SK-N-SH (cell line): ENCODE measurements around the gene TSPAN10. TPM values are rescaled to one million over a fixed set of nuclear protein-coding genes. Genes with fewer than 3 reads are reported as not detected.

ENCODE experiments used
- CTCF ChIA-PET: fragments of 300-600, 350-600 bp; formaldehyde crosslinking; extraction: SDS; loops from one replicate; lab custom pipeline; 2021; lab: Yijun Ruan, JAX
- POLR2A ChIA-PET: fragments of 350-600 bp; sonication (Branson Sonifier 250); formaldehyde crosslinking; extraction: SDS; loops from one replicate; lab custom pipeline; 2020; ENCODE audit warnings: antibody characterized with exemption, inconsistent platforms; lab: Yijun Ruan, JAX
- DNase-seq: peaks from one replicate; pipeline ENCODE4 v3.0.0; 2012
- H2AFZ ChIP-seq: fragments of 200-600 bp; sonication (generic); 2 replicates; pipeline ENCODE4 v1.8.1; 2016; ENCODE audit warnings: antibody characterized with exemption, mild to moderate bottlenecking, low read depth
- H3F3A ChIP-seq: fragments of 200-600 bp; sonication (generic); replicated peaks from 2 replicates; pipeline ENCODE3; 2016; ENCODE audit warnings: antibody characterized with exemption, mild to moderate bottlenecking; ENCODE audit not compliant: insufficient read depth
- H3K27ac ChIP-seq, 2 experiments: fragments of 200-500 bp in 1 of 2; fragments of 200-600 bp in 1 of 2; sonication (Bioruptor generic) in 1 of 2; sonication (generic), shearing (Covaris generic) in 1 of 2; 2 replicates each; pipeline versions ENCODE4 v1.5.1 to v1.6.1; 2014 to 2016; ENCODE audit warnings: low read depth in 2 of 2, inconsistent platforms in 1 of 2, low read length in 1 of 2, mild to moderate bottlenecking in 1 of 2, mixed read lengths in 1 of 2
- H3K27me3 ChIP-seq: fragments of 200-600 bp; sonication (generic), shearing (Covaris generic); 2 replicates; pipeline ENCODE4 v1.6.1; 2016; ENCODE audit warnings: mixed run types; ENCODE audit not compliant: insufficient read depth
- H3K36me3 ChIP-seq, 2 experiments: fragments of 200-500 bp in 1 of 2; fragments of 200-600 bp in 1 of 2; sonication (Bioruptor generic) in 1 of 2; sonication (generic) in 1 of 2; replicated peaks in 1 of 2; 2 replicates each; pipeline versions ENCODE3 to v1.5.1; 2014 to 2016; ENCODE audit warnings: low read length in 1 of 2, mild to moderate bottlenecking in 1 of 2; ENCODE audit not compliant: insufficient read depth in 2 of 2, control insufficient read depth in 1 of 2
- H3K4me1 ChIP-seq, 2 experiments: fragments of 200-500 bp in 1 of 2; fragments of 200-600 bp in 1 of 2; sonication (Bioruptor generic) in 1 of 2; sonication (generic), shearing (Covaris generic) in 1 of 2; 2 replicates each; pipeline versions ENCODE4 v1.5.1 to v1.6.1; 2014 to 2016; ENCODE audit warnings: low read depth in 1 of 2, low read length in 1 of 2, mixed run types in 1 of 2; ENCODE audit not compliant: insufficient read depth in 2 of 2, control insufficient read depth in 1 of 2
- H3K4me2 ChIP-seq: fragments of 200-600 bp; sonication (generic), shearing (Covaris generic); 2 replicates; pipeline ENCODE4 v1.6.1; 2017; ENCODE audit warnings: mixed run types
- H3K4me3 ChIP-seq, 2 experiments: fragments of 200-500 bp in 1 of 2; fragments of 200-600 bp in 1 of 2; sonication (Bioruptor generic) in 1 of 2; sonication (generic), shearing (Covaris generic) in 1 of 2; 2 replicates each; pipeline versions ENCODE4 v1.5.1 to v1.8.1; 2014 to 2016; ENCODE audit warnings: low read depth in 2 of 2, inconsistent platforms in 1 of 2, low read length in 1 of 2, mild to moderate bottlenecking in 1 of 2, mixed read lengths in 1 of 2, moderate library complexity in 1 of 2
- H3K79me2 ChIP-seq: fragments of 200-600 bp; sonication (generic); 2 replicates; pipeline ENCODE4 v1.8.1; 2017; ENCODE audit warnings: mild to moderate bottlenecking; ENCODE audit not compliant: insufficient read depth
- H3K9ac ChIP-seq: fragments of 200-600 bp; sonication (generic); 2 replicates; pipeline ENCODE4 v1.6.1; 2017; ENCODE audit warnings: mixed run types
- H3K9me2 ChIP-seq: fragments of 200-600 bp; sonication (generic); 2 replicates; pipeline ENCODE4 v1.6.1; 2017; ENCODE audit warnings: mixed run types
- H3K9me3 ChIP-seq: fragments of 200-600 bp; sonication (generic); 2 replicates; pipeline ENCODE4 v1.6.1; 2017; ENCODE audit warnings: mixed run types, mild to moderate bottlenecking, moderate library complexity
- H4K20me1 ChIP-seq: fragments of 200-600 bp; sonication (generic); 2 replicates; pipeline ENCODE4 v1.6.1; 2017; ENCODE audit warnings: mild to moderate bottlenecking, mixed run types; ENCODE audit not compliant: insufficient read depth
- CHD2 ChIP-seq: fragments of 150-350 bp; IDR thresholded peaks from 2 replicates; pipeline ENCODE4 v1.6.1; 2018; ENCODE audit warnings: low read length; ENCODE audit not compliant: partially characterized antibody
- CTCF ChIP-seq: fragments of 200-600 bp; sonication (generic); IDR thresholded peaks from 2 replicates; pipeline ENCODE4 v1.6.1; 2017; ENCODE audit warnings: antibody characterized with exemption, mild to moderate bottlenecking, moderate library complexity
- FOXJ3 ChIP-seq: sonication (generic); formaldehyde crosslinking; IDR thresholded peaks from 2 replicates; pipeline ENCODE4 v1.5.1; 2020; ENCODE audit warnings: mild to moderate bottlenecking, missing genetic modification reagents
- FOXM1 ChIP-seq: IDR thresholded peaks from 2 replicates; pipeline ENCODE4 v1.4.0; 2012; ENCODE audit warnings: low read depth, mild to moderate bottlenecking
- GABPA ChIP-seq: IDR thresholded peaks from 2 replicates; pipeline ENCODE4 v1.4.0; 2012; ENCODE audit warnings: low read depth, mild to moderate bottlenecking
- MAX ChIP-seq: IDR thresholded peaks from 2 replicates; pipeline ENCODE4 v1.4.0; 2012; ENCODE audit warnings: low read depth
- MEF2A ChIP-seq: IDR thresholded peaks from 2 replicates; pipeline ENCODE4 v1.4.0; 2012; ENCODE audit warnings: low read depth, borderline replicate concordance
- NFIC ChIP-seq: IDR thresholded peaks from 2 replicates; pipeline ENCODE4 v1.4.0; 2012; ENCODE audit warnings: borderline replicate concordance
- NRF1 ChIP-seq: IDR thresholded peaks from 2 replicates; pipeline ENCODE4 v1.6.1; 2012; ENCODE audit warnings: low read depth, mild to moderate bottlenecking, low read length
- PBX3 ChIP-seq: IDR thresholded peaks from 2 replicates; pipeline ENCODE4; 2012
- RAD21 ChIP-seq: IDR thresholded peaks from 2 replicates; pipeline ENCODE4 v1.6.1; 2012; ENCODE audit warnings: mild to moderate bottlenecking, low read length
- RFX5 ChIP-seq: IDR thresholded peaks from 2 replicates; pipeline ENCODE4 v1.6.1; 2012; ENCODE audit warnings: mild to moderate bottlenecking, improper control_type of control experiment, low read length
- SMC3 ChIP-seq: IDR thresholded peaks from 2 replicates; pipeline ENCODE4 v1.6.1; 2012; ENCODE audit warnings: low read depth, low read length, improper control_type of control experiment
- TCF12 ChIP-seq: IDR thresholded peaks from 2 replicates; pipeline ENCODE4 v1.4.0; 2012
- USF1 ChIP-seq: IDR thresholded peaks from 2 replicates; pipeline ENCODE4 v1.4.0; 2012; ENCODE audit warnings: low read depth, borderline replicate concordance
- USF2 ChIP-seq: fragments of 150-350 bp; IDR thresholded peaks from 2 replicates; pipeline ENCODE4 v1.6.1; 2017; ENCODE audit warnings: antibody characterized with exemption, low read length, low read depth, borderline replicate concordance
- ZBTB33 ChIP-seq: IDR thresholded peaks from 2 replicates; pipeline ENCODE4 v1.4.0; 2012; ENCODE audit warnings: low read depth, borderline replicate concordance
- WGBS: methylation state at CpG from one replicate; pipeline ENCODE4 v1.1.6; 2017; ENCODE audit warnings: low lambda C conversion rate; 5-methylcytosine and 5-hydroxymethylcytosine counted together
- polyA plus RNA-seq, 3 experiments: library from polyadenylated mRNA; depleted of rRNA; stranded (reverse); fragments of >200 nt; gene quantifications; 2 replicates each; pipeline ENCODE4 v1.2.3, GENCODE V29; 2012

Gene TSPAN10
- polyA plus RNA-seq, 1 of the 3 experiments (the other 2 are of a cell fraction): 6.0 TPM

- TF ChIP-seq TCF12 (no peak), FOXM1 (no peak), CHD2 (no peak), MEF2A (no peak), ZBTB33 (no peak), NRF1 (no peak)
Observed at GRCh38 chr17:81631482-81631881, 5.5 kb upstream of the TSPAN10 start (continued).

- no peak for DNase-seq
- ChIA-PET CTCF (interaction anchor here (1.2 kb wide), 1 partner anchor 28 kb away, joined by 3 read pairs; no protein-coding TSS in a partner anchor), POLR2A (no interaction called here)
- Histone ChIP-seq H3F3A (peaks cover 10% of the 10 kb centered on the region), H2AFZ (no peak overlapping the region), H3K4me1 (peaks cover 7 to 17% of the 10 kb centered on the region in 2 experiments; a peak in 3 of 4 replicates), H3K9me2 (no peaks in the 10 kb centered on the region), H3K27me3 (no peaks in the 10 kb centered on the region), H3K27ac (peak overlapping the region in 1 of 2 experiments; percentile 92; a peak in 1 of 4 replicates), H3K79me2 (peaks cover 73% of the 10 kb centered on the region), H3K9ac (peak overlapping the region; percentile 99), H3K9me3 (no peaks in the 10 kb centered on the region), H3K4me2 (peak overlapping the region; percentile 88), H4K20me1 (peaks cover 61% of the 10 kb centered on the region), H3K36me3 (peaks cover 0 to 24% of the 10 kb centered on the region in 2 experiments), H3K4me3 (peak overlapping the region; percentile 65 to 79; a peak in 3 of 4 replicates)
- TF ChIP-seq MAX (no peak), RAD21 (no peak), FOXJ3 (CRISPR knock-in tag) (no peak), SMC3 (no peak), PBX3 (no peak), CTCF (no peak), CHD2 (no peak), GABPA (no peak), USF1 (no peak), USF2 (no peak), NFIC (no peak), RFX5 (no peak)
- WGBS: 96% methylated on average over 5 of the region's 5 CpGs
Observed at GRCh38 chr17:81635431-81635830, 1.6 kb upstream of the TSPAN10 start.
